GM23338 (cell line): ENCODE data around the gene KRT78. TPM values are rescaled to one million over a fixed set of nuclear protein-coding genes. Genes with fewer than 3 reads are reported as not detected.

Experiments
- ATAC-seq: fragments of 200-7000 bp; cut with Tn5 transposase; 3 replicates; pipeline ENCODE4 v1.9.1; 2020
- DNase-seq: peaks from one replicate; pipeline ENCODE4 v3.0.0-alpha.2; 2015; ENCODE audit warnings: low spot score
- H2AFZ ChIP-seq: fragments of 200-600 bp; sonication (generic); 2 replicates; pipeline ENCODE4 v1.8.0; 2016; ENCODE audit warnings: antibody characterized with exemption, mild to moderate bottlenecking, moderate library complexity
- H3F3A ChIP-seq: fragments of 200-600 bp; sonication (generic); replicated peaks from 2 replicates; pipeline ENCODE4 v1.8.0; 2017; ENCODE audit warnings: antibody characterized with exemption, mixed run types, low read depth
- H3K27ac ChIP-seq: fragments of 200-600 bp; sonication (generic); 2 replicates; pipeline ENCODE4 v1.6.1; 2016; ENCODE audit warnings: low read depth
- H3K27me3 ChIP-seq: fragments of 200-600 bp; sonication (generic); 2 replicates; pipeline ENCODE4 v1.8.0; 2016; ENCODE audit warnings: mild to moderate bottlenecking, mixed run types, moderate library complexity; ENCODE audit not compliant: insufficient read depth
- H3K36me3 ChIP-seq: fragments of 200-600 bp; sonication (generic); 2 replicates; pipeline ENCODE4 v1.8.0; 2016; ENCODE audit warnings: mild to moderate bottlenecking; ENCODE audit not compliant: insufficient read depth
- H3K4me1 ChIP-seq: fragments of 200-600 bp; sonication (generic); 2 replicates; pipeline ENCODE4 v1.8.0; 2016; ENCODE audit warnings: mild to moderate bottlenecking, moderate library complexity; ENCODE audit not compliant: insufficient read depth
- H3K4me2 ChIP-seq: fragments of 200-600 bp; sonication (generic); 2 replicates; pipeline ENCODE4 v1.7.1; 2017; ENCODE audit warnings: mixed run types
- H3K4me3 ChIP-seq: fragments of 200-600 bp; sonication (generic); 2 replicates; pipeline ENCODE4 v1.6.1; 2016; ENCODE audit warnings: mixed run types
- H3K79me2 ChIP-seq: fragments of 200-600 bp; sonication (generic); replicated peaks from 2 replicates; pipeline ENCODE4 v1.8.0; 2017; ENCODE audit warnings: mild to moderate bottlenecking; ENCODE audit not compliant: insufficient read depth
- H3K9me2 ChIP-seq: fragments of 200-600 bp; sonication (generic); 2 replicates; pipeline ENCODE4 v1.8.0; 2017; ENCODE audit not compliant: insufficient read depth
- H4K20me1 ChIP-seq: fragments of 200-600 bp; sonication (generic); replicated peaks from 2 replicates; pipeline ENCODE4 v1.8.0; 2017; ENCODE audit warnings: mild to moderate bottlenecking; ENCODE audit not compliant: insufficient read depth
- H3K27ac Mint-ChIP-seq: 2 replicates; pipeline ENCODE4 v1.8.0; 2020; ENCODE audit warnings: inconsistent platforms, mild to moderate bottlenecking, moderate library complexity, mixed read lengths
- H3K27me3 Mint-ChIP-seq: 3 replicates; pipeline ENCODE4 v1.8.0; 2022; ENCODE audit warnings: low read depth, mild to moderate bottlenecking, moderate library complexity, mixed read lengths, inconsistent platforms; ENCODE audit not compliant: insufficient read depth, poor library complexity
- H3K36me3 Mint-ChIP-seq: 3 replicates; pipeline ENCODE4 v1.8.0; 2021; ENCODE audit warnings: low read depth, mild to moderate bottlenecking, inconsistent platforms, moderate library complexity, mixed read lengths
- H3K4me1 Mint-ChIP-seq: 3 replicates; pipeline ENCODE4 v1.8.0; 2020; ENCODE audit warnings: mild to moderate bottlenecking, inconsistent platforms, mixed read lengths
- H3K4me3 Mint-ChIP-seq: 3 replicates; pipeline ENCODE4 v1.8.0; 2021; ENCODE audit warnings: moderate library complexity, mild to moderate bottlenecking, inconsistent platforms, mixed read lengths
- H3K9me3 Mint-ChIP-seq: 3 replicates; pipeline ENCODE4 v1.8.0; 2020; ENCODE audit warnings: moderate library complexity, mild to moderate bottlenecking, inconsistent platforms, mixed read lengths
- CREB1 ChIP-seq: fragments of 250-450 bp; sonication (Bioruptor Pico); IDR thresholded peaks from 2 replicates; pipeline ENCODE4 v1.5.0; 2020; ENCODE audit warnings: low read depth, mild to moderate bottlenecking, moderate library complexity
- EZH2 ChIP-seq: fragments of 200-600 bp; sonication (generic); IDR thresholded peaks from one replicate; pipeline ENCODE4 v1.8.0; 2017; ENCODE audit warnings: antibody characterized with exemption, mild to moderate bottlenecking, low read depth; ENCODE audit not compliant: unreplicated experiment
- EZH2phosphoT487 ChIP-seq: fragments of 200-600 bp; sonication (generic); IDR thresholded peaks from one replicate; pipeline ENCODE4 v1.8.1; 2018; ENCODE audit warnings: antibody characterized with exemption; ENCODE audit not compliant: unreplicated experiment
- JUNB ChIP-seq: IDR thresholded peaks from one replicate; pipeline ENCODE4 v1.6.1; 2016; ENCODE audit warnings: antibody characterized with exemption; ENCODE audit not compliant: unreplicated experiment
- NANOG ChIP-seq: IDR thresholded peaks from 2 replicates; pipeline ENCODE4 v1.6.1; 2016; ENCODE audit warnings: antibody characterized with exemption, borderline replicate concordance
- POLR2AphosphoS5 ChIP-seq: IDR thresholded peaks from 2 replicates; pipeline ENCODE4 v1.6.1; 2016; ENCODE audit warnings: antibody characterized with exemption, low read depth
- STAT1 ChIP-seq: IDR thresholded peaks from one replicate; pipeline ENCODE4 v1.6.1; 2016; ENCODE audit warnings: antibody characterized with exemption; ENCODE audit not compliant: unreplicated experiment
- ZNF331 ChIP-seq: fragments of 250-450 bp; sonication (Bioruptor Pico); IDR thresholded peaks from 2 replicates; pipeline ENCODE4 v1.5.0; 2020; ENCODE audit warnings: low read depth, mild to moderate bottlenecking, moderate library complexity
- polyA plus RNA-seq: library from polyadenylated mRNA; unstranded; fragments of >200 nt; fragmentation: Nextera tagmentation; extraction: Ambion mirVana; gene quantifications from 2 replicates; pipeline ENCODE4 v1.2.1, GENCODE V29; 2016
- total RNA-seq: library from RNA; depleted of rRNA; stranded (reverse); fragments of >200 nt; shearing (Covaris generic); gene quantifications from 2 replicates; pipeline ENCODE4 v1.2.3, GENCODE V29; 2014
- TF ChIP-seq, protein P1 (sequence below): fragments of 250-450 bp; sonication (Bioruptor Pico); IDR thresholded peaks from 2 replicates; pipeline ENCODE4 v1.5.0; 2020; ENCODE audit warnings: mild to moderate bottlenecking, moderate library complexity
- TF ChIP-seq, protein P2 (sequence below): IDR thresholded peaks from 2 replicates; pipeline ENCODE4 v1.6.1; 2016; ENCODE audit warnings: antibody characterized with exemption
- TF ChIP-seq, protein P3 (sequence below), 2 experiments: fragments of 200-600 bp in 1 of 2; sonication (generic) in 1 of 2; conservative IDR thresholded peaks; 2 replicates each; pipeline versions ENCODE4 v1.5.1 to v1.6.1; 2016 to 2017; ENCODE audit warnings: antibody characterized with exemption in 2 of 2, low read depth in 2 of 2, mild to moderate bottlenecking in 2 of 2, moderate library complexity in 1 of 2
- TF ChIP-seq, protein P4 (sequence below): IDR thresholded peaks from one replicate; pipeline ENCODE4 v1.6.1; 2018; ENCODE audit warnings: antibody characterized with exemption; ENCODE audit not compliant: unreplicated experiment

The KRT78 gene
- total and polyA plus RNA-seq, 2 experiments from 2014 or later = not detected

DNA sequence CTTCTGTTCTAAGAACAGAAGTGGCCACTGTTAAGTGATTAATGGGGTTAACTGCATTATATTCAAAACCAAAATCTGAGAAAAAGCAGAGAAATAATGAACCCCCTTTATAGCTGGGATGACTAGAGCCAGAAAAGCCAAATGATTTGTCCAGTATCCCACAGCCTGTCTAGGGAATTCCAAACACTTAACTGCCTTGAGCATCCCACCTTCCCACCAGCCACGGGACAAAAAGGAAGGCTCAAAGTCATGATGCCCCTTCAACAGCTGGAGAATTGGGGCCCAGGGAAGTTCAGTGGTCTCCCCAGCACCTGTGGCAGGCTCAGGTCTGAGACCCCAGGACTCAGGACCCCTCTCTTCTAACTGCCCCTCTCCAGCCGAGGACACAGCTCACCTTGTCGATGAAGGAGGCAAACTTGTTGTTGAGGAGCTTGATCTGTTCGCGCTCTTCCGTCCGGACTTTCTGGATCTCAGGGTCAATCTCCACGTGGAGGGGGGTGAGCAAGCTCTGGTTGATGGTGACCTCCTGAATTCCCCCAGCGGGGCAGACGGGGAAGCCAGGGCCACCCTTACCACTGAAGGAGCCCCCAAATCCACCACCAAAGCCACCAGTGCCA lies 35.5 kb downstream of the KRT78 start:
- H3K36me3 Mint-ChIP-seq = no peaks in the 10 kb centered on the region
- Histone ChIP-seq H3F3A (no peaks in the 10 kb centered on the region), H2AFZ (no peak overlapping the region), H3K4me1 (no peaks in the 10 kb centered on the region), H3K79me2 (no peaks in the 10 kb centered on the region), H3K36me3 (no peaks in the 10 kb centered on the region), H3K4me3 (no peak overlapping the region), H3K27ac (no peak overlapping the region), H3K4me2 (no peak overlapping the region), H3K27me3 (no peaks in the 10 kb centered on the region), H4K20me1 (no peaks in the 10 kb centered on the region), H3K9me2 (peaks cover 6% of the 10 kb centered on the region; the same call in 1 of the 2 replicates)
- no peak for TF ChIP-seq CREB1 (CRISPR knock-in tag)
- TF ChIP-seq STAT1 = no peak
- TF ChIP-seq, protein P1, sequence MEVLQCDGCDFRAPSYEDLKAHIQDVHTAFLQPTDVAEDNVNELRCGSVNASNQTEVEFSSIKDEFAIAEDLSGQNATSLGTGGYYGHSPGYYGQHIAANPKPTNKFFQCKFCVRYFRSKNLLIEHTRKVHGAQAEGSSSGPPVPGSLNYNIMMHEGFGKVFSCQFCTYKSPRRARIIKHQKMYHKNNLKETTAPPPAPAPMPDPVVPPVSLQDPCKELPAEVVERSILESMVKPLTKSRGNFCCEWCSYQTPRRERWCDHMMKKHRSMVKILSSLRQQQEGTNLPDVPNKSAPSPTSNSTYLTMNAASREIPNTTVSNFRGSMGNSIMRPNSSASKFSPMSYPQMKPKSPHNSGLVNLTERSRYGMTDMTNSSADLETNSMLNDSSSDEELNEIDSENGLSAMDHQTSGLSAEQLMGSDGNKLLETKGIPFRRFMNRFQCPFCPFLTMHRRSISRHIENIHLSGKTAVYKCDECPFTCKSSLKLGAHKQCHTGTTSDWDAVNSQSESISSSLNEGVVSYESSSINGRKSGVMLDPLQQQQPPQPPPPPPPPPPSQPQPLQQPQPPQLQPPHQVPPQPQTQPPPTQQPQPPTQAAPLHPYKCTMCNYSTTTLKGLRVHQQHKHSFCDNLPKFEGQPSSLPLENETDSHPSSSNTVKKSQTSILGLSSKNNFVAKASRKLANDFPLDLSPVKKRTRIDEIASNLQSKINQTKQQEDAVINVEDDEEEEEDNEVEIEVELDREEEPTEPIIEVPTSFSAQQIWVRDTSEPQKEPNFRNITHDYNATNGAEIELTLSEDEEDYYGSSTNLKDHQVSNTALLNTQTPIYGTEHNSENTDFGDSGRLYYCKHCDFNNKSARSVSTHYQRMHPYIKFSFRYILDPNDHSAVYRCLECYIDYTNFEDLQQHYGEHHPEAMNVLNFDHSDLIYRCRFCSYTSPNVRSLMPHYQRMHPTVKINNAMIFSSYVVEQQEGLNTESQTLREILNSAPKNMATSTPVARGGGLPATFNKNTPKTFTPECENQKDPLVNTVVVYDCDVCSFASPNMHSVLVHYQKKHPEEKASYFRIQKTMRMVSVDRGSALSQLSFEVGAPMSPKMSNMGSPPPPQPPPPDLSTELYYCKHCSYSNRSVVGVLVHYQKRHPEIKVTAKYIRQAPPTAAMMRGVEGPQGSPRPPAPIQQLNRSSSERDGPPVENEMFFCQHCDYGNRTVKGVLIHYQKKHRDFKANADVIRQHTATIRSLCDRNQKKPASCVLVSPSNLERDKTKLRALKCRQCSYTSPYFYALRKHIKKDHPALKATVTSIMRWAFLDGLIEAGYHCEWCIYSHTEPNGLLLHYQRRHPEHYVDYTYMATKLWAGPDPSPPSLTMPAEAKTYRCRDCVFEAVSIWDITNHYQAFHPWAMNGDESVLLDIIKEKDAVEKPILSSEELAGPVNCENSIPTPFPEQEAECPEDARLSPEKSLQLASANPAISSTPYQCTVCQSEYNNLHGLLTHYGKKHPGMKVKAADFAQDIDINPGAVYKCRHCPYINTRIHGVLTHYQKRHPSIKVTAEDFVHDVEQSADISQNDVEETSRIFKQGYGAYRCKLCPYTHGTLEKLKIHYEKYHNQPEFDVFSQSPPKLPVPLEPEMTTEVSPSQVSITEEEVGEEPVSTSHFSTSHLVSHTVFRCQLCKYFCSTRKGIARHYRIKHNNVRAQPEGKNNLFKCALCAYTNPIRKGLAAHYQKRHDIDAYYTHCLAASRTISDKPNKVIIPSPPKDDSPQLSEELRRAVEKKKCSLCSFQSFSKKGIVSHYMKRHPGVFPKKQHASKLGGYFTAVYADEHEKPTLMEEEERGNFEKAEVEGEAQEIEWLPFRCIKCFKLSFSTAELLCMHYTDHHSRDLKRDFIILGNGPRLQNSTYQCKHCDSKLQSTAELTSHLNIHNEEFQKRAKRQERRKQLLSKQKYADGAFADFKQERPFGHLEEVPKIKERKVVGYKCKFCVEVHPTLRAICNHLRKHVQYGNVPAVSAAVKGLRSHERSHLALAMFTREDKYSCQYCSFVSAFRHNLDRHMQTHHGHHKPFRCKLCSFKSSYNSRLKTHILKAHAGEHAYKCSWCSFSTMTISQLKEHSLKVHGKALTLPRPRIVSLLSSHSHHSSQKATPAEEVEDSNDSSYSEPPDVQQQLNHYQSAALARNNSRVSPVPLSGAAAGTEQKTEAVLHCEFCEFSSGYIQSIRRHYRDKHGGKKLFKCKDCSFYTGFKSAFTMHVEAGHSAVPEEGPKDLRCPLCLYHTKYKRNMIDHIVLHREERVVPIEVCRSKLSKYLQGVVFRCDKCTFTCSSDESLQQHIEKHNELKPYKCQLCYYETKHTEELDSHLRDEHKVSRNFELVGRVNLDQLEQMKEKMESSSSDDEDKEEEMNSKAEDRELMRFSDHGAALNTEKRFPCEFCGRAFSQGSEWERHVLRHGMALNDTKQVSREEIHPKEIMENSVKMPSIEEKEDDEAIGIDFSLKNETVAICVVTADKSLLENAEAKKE (CRISPR knock-in tag) = no peak
- TF ChIP-seq NANOG = no peak
- no peak for TF ChIP-seq ZNF331
- TF ChIP-seq POLR2AphosphoS5 = no peak
- TF ChIP-seq, protein P2, sequence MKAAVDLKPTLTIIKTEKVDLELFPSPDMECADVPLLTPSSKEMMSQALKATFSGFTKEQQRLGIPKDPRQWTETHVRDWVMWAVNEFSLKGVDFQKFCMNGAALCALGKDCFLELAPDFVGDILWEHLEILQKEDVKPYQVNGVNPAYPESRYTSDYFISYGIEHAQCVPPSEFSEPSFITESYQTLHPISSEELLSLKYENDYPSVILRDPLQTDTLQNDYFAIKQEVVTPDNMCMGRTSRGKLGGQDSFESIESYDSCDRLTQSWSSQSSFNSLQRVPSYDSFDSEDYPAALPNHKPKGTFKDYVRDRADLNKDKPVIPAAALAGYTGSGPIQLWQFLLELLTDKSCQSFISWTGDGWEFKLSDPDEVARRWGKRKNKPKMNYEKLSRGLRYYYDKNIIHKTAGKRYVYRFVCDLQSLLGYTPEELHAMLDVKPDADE = no peak
- no peak for TF ChIP-seq EZH2
- TF ChIP-seq, protein P3, sequence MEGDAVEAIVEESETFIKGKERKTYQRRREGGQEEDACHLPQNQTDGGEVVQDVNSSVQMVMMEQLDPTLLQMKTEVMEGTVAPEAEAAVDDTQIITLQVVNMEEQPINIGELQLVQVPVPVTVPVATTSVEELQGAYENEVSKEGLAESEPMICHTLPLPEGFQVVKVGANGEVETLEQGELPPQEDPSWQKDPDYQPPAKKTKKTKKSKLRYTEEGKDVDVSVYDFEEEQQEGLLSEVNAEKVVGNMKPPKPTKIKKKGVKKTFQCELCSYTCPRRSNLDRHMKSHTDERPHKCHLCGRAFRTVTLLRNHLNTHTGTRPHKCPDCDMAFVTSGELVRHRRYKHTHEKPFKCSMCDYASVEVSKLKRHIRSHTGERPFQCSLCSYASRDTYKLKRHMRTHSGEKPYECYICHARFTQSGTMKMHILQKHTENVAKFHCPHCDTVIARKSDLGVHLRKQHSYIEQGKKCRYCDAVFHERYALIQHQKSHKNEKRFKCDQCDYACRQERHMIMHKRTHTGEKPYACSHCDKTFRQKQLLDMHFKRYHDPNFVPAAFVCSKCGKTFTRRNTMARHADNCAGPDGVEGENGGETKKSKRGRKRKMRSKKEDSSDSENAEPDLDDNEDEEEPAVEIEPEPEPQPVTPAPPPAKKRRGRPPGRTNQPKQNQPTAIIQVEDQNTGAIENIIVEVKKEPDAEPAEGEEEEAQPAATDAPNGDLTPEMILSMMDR (conservative IDR thresholded peaks at IDR 0.05; ENCODE audit: low read depth in 2 of 2) = no peak
- TF ChIP-seq, protein P4, sequence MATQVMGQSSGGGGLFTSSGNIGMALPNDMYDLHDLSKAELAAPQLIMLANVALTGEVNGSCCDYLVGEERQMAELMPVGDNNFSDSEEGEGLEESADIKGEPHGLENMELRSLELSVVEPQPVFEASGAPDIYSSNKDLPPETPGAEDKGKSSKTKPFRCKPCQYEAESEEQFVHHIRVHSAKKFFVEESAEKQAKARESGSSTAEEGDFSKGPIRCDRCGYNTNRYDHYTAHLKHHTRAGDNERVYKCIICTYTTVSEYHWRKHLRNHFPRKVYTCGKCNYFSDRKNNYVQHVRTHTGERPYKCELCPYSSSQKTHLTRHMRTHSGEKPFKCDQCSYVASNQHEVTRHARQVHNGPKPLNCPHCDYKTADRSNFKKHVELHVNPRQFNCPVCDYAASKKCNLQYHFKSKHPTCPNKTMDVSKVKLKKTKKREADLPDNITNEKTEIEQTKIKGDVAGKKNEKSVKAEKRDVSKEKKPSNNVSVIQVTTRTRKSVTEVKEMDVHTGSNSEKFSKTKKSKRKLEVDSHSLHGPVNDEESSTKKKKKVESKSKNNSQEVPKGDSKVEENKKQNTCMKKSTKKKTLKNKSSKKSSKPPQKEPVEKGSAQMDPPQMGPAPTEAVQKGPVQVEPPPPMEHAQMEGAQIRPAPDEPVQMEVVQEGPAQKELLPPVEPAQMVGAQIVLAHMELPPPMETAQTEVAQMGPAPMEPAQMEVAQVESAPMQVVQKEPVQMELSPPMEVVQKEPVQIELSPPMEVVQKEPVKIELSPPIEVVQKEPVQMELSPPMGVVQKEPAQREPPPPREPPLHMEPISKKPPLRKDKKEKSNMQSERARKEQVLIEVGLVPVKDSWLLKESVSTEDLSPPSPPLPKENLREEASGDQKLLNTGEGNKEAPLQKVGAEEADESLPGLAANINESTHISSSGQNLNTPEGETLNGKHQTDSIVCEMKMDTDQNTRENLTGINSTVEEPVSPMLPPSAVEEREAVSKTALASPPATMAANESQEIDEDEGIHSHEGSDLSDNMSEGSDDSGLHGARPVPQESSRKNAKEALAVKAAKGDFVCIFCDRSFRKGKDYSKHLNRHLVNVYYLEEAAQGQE = no peak
- TF ChIP-seq JUNB = no peak
- TF ChIP-seq EZH2phosphoT487 = no peak
- ATAC-seq (no peak), DNase-seq (no peak)
- H3K4me1 Mint-ChIP-seq = no peaks in the 10 kb centered on the region
- no peaks in the 10 kb centered on the region for H3K9me3 Mint-ChIP-seq
- no peak overlapping the region for H3K4me3 Mint-ChIP-seq
- peaks cover 2% of the 10 kb centered on the region for H3K27me3 Mint-ChIP-seq
- no peak overlapping the region for H3K27ac Mint-ChIP-seq
